GM21367 (cell line): ENCODE results near the gene HIPK4.
"Not testable (repeated sequence)": the region's sequence is repeated elsewhere in the genome, so short reads cannot be mapped to it uniquely, and the experiment has no call there.

Experiments
- ATAC-seq: cut with Tn5 transposase; IDR thresholded peaks from one replicate; pipeline ENCODE4 v1.9.1; 2021; ENCODE audit not compliant: unreplicated experiment

The HIPK4 gene

DNA sequence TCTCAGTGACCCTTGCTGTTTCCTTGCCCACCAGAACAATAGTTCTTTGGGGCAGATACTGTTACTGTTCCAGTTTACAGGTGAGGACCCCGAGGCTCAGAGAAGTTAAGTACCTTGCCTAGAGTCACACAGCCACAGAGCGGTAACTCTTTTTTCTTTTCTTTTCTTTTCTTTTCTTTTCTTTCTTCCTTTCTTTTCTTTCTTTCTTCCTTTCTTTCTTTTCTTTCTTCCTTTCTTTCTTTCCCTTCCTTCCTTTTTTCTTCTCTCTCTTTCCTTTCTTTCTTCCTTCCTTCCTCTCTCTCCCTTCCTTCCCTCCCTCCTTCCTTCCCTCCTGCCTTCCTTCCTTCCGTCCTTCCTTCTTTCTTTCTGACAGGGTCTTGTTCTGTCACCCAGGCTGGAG lies 28.1 kb upstream of the HIPK4 start:
- no peak for ATAC-seq

DNA sequence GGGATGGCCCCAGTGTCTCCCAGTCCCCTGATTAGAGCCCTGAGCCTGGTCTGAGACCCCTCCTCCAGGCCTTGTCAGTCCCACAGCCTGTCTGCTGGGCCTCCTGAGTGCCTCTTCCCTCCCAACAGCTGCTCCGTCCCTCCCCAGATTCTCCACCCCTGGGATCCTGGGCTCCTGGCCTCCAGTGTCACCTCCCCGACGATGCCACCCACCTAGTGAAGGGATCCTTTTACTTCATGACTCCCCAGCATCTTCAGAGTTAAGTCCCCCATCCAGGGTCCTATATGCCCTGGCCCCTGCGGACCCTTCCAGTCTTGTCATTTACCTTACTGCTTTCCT lies 27.6 kb upstream of the HIPK4 start:
- no peak for ATAC-seq

DNA sequence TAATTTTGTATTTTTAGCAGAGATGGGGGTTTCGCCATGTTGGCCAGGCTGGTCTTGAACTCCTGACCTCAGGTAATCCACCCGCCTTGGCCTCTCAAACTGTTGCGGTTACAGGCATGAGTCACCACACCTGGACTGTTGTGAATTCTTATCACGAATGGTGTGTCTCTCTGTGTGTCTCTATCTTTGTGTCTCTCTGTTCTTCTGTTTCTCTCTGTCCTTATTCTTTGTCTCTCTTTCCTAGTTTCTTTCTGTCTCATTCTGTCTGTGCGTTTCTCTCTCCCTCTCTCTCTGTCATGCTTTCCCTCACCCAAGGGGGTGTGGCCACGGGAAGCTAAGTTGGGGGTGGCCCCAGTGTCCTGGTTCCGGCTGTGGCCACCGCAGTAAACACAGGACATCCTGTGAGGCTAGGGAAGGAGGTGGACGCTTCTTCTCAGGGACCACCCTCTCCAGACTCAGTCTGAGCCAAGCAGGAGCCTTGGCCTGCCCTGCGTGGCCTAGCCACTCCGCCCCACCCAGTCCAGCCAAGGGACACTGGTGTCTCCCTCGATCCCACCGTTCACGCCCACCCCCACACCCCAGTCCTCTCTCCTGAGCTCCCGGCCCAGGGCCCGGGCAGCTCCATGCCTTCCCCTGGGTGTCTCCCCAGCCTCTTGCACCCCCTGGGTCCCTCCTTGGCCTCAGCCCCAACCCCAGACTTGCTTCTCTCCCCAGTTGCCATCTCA lies 27.1 kb upstream of the HIPK4 start:
- ATAC-seq = no peak

DNA sequence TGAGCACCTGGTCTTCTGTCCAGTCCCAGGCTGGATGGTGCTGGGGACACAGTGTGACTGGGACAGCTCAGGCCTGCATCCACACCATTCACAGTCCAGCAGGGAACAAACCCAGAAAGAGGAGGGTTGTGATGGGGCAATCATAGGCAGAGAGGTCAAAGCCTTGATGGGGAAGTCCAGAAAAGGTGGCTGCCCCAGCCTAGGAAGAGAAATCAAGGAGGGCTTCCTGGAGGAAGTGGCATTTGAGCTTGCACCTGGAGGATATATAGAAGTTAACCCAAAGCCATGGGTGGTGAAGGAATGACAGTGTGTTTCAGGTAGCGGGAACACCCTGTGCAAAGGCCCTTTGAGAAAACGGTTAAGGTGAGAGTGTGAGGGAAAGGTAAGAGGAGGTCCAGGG lies 25.8 kb upstream of the HIPK4 start:
- ATAC-seq = no peak

DNA sequence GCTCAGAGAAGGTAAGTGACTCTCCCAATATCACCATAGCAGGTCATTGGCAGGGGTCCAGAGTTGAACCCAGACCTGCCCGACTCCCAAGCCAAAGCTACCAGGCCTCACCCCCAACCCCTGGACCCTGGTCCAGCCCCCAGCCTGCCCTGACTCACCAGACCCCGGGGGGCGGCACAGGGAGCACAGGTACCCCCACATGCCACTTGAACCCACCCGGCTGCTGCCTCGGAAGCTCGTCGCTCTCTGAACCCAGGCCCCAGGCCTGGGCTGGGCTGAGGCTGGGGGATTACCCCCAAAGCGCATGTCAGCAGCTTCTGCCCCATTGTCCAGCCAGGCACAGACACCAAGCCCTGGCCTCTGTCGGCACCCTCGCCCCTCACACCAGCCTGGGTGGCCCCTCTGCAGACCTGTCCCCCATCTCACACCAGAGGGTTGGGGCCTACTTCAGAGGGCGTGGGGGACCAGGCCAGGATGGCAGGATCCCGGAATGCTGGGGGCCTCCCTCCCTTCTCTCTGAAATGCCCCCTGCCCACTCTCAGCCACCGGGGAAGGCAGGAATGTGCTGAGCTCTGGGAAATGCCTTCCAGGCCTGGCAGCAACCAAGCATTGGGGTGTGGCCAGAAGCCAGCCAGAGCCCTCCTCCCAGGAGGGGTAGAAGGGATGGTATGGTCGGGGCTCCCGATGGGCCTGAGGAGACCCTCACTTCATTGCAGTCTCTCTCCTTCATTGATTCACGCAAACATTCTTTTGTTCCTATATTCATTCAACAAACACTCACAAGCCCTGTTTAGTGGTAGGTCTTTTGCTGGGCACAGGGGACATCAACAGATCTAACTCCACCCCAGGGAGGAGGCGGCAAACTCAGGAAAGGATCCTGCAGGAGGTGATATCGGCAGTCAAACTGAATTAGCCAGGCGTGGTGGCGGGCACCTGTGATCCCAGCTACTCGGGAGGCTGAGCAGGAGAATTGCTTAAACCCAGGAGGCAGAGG lies 24.9 kb upstream of the HIPK4 start:
- ATAC-seq = no peak

DNA sequence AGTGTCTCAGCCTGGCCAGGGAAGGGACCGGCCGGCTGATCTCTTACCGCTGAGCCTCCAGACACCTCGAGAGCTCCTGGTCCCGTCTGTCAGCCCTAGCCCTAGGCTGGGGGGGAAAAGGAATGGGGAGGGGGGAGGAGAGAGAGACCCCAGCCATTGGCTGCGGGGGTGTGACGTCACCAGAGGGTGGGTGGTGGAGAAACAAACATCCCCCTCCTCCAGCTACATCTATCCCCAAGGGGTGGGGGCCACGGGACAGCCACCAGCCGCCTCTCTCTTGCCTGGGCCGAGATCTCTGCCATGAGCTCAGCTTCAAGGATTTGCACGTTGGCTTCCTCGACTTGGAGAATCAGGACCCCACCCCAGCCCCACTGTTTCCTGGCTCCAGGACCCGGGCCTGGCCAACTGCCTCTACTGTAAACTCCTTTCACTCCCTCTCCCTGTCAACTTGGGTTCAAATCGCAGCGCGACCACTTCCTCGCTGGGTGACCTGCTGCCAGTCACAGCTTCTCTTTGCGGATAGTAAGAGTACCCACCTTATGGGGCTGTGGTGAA lies 23.4 kb upstream of the HIPK4 start, which contains the start of gene PRX:
Gene PRX (minus strand): TSS at position 88 of the 555 bp plus-strand sequence. CDS start 5,446 bp downstream, outside the sequence.
- ATAC-seq = no peak

DNA sequence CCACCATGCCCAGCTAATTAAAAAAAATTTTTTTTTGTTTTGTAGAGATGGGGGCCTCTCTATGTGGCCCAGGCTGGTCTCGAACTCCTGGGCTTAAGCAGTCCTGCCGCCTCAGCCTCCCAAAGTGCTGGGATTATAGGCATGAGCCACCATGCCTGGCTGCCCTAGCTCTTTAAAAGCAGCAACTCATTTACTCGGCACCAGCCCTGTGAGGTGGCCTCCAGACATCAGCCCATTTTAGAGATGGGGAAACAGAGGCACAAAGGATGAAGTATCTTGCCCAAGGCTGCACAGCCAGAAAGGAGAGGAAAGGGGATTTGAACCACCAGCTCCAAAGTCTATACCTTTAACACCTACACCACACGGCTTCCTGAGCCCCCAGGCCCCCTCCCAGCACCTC lies 22.9 kb upstream of the HIPK4 start:
- ATAC-seq = no peak

DNA sequence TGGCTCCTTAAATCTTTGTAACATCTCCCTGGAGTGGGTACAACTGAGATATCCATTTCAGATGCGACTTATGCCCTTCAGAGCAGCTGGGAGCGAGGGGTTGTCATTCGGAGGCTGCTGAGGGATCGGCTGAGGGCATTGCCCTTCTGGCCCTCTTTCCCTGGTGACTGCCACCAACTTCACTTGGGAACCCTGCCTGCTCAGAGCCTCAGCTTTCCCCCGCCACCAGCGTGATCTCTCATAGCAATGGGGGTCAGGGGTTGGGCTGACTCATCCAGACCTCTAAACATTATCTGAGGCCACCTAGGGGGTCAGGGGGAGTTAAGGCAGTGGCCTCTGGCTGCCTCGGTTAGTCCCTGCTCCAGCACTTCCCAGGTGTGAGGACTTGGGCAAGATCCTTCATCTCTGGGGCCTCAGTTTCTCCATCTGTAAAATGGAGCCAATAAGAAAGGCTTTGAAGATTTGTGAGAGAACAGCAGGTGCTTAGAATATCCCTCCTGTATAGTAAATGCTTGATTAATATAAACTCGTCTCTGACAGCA lies 22.0 kb upstream of the HIPK4 start:
- no peak for ATAC-seq

DNA sequence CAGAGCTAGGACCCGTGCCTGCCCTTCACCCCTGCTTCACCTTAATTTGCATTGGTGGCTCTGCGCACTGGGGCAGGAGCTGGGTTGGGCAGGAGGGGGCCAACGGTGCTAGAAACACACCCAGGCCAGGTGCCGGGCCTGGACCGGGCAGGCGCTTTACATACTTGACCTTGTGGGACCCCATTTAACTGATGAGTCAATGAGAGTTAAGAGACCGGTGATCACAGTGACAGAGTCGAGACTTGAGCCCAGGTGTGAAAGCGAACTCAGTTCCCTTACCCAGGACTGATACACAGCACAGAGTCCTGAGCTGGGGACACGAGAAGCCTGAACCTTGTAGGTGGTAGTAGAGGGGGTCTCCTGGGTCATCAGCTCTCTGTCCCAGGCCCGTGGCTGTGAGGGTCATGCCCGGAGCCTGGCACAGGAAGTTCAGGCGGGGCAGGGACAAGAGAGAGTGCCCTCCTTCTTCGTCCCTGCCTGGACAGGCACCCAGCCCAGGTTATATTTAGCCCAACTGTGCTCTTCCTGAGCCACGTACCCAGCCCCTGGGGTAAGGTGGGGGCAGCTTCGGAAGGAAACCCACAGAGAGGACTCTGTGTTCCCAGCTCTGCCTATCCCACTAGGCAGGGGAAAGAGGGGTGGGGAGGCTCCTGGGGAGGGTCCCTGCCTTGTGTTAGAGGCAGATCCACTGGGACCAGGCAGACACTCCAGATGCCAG lies 21.3 kb upstream of the HIPK4 start:
- ATAC-seq = no peak

DNA sequence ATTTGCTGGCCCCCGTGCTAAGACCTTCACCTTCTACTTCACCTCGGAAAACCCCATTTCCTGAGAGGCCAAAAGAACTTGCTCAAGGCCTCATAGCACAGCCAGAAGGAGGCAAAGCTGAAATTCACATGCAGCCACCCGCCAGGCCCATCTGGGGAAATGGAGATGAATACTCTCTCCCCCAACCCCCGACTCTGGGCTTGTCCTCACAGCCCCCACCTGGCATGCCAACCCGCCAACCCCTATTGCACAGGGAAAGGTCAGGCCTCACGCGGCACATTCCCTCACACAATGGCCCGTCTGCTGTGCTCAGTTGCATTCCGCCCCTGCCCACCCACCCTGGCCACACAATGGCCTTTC lies 20.0 kb upstream of the HIPK4 start:
- no peak for ATAC-seq

DNA sequence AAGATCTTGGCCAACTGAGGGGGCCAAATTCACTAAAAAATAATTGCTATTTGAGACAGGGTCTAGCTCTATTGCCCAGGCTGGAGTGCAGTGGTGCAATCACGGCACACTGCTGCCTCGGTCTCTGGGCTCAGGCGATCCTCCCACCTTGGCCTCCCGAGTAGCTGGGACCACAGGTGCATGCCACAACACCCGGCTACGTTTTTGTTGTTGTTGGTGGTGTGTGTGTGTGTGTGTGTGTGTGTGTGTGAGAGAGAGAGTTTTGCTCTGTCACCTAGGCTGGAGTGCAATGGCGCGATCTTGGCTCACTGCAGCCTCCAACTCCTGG lies 18.6 kb upstream of the HIPK4 start:
- ATAC-seq = not testable (repeated sequence)

DNA sequence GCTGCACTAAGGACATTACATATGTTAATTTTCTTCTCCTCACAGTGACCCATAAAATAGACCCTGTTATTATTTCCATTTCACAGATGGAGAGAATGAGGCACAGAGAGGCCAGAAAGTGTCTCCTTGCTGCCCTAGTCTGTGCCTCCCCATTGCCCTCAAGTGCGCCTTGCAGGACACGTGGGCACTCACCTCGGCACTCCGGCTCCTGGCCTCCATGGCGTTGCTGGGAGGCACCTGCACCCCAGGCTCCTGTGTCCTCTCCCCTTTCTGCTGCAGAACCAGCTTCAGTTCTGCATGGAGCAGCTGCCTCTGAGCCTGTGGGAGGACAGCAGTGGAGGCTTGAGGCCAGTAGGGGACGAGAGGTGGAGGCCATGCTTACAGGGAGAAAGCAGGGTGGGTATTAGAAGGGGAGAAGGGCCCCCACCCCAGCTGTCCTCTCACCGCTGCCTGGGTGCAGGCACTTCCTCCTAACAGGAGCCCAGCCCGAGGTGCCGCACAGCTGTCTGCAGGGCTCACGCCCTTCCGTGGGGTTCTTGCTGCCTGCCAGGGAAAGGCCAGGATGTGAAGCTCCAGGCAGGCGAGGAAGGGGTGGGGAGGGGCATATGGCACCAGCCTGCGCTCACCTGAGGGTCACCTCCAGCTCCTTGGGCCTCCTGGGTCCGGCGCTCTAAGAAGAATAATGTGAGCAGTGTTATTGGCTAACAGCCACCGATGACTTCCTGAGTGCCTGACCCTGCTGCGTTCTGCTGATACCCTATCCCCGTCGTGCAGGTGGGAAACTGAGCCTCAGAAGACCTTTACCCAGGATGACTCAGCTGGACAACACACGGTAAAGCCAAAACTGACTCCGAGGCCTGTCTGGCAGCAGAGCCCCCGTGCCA lies 18.0 kb upstream of the HIPK4 start:
- no peak for ATAC-seq

DNA sequence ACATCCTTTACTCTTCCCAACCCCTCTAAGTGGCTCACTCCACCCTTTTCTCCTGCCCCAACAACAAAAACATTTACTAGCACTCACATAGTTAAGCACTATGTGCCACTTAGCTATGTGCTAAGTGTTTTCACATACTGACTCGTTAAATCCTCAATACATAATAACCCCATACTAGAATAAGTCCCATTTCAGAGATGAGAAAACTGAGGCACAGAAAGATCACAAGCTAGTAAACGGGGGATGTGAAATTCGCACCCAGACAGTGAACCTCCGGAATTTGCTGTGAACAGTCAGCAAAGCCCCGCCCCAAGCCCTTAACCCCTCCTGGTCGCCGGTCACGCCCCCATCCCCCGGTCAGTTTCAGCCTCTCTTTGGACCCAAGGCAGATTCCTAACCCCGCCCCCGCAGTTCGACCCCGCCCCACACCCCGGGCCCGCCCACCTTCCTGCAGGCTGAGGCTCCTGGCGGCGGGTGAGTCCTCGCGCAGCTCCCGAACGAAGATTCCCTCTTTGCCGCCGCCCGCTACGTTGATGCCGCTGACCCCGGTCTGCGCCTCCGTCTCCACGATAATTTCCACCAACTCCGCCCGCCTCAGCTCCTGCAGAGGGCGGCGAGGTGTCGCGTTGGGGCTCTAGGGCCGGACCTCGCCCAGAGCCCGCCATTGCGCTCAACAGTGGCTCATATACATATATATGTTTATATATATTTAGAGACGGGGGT lies 13.4 kb upstream of the HIPK4 start:
- no peak for ATAC-seq

DNA sequence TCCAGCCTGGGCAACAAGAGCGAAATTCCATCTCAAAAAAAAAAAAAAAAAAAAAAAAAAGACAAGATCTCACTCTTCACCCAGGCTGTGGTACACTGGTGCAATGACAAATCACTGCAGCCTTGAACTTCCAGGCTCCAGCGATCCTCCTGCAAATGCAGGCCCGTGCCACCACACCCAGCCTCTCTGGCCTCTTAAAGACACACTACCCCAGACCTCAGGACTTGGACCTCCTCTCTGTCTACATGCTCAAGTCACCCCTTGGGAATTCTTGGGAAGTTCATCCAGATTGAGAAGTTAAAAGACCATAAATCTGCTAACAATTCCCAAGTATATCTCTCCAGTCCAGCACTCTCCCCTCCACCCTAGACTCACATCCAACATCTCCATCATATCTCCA lies 10.6 kb upstream of the HIPK4 start:
- ATAC-seq = no peak

DNA sequence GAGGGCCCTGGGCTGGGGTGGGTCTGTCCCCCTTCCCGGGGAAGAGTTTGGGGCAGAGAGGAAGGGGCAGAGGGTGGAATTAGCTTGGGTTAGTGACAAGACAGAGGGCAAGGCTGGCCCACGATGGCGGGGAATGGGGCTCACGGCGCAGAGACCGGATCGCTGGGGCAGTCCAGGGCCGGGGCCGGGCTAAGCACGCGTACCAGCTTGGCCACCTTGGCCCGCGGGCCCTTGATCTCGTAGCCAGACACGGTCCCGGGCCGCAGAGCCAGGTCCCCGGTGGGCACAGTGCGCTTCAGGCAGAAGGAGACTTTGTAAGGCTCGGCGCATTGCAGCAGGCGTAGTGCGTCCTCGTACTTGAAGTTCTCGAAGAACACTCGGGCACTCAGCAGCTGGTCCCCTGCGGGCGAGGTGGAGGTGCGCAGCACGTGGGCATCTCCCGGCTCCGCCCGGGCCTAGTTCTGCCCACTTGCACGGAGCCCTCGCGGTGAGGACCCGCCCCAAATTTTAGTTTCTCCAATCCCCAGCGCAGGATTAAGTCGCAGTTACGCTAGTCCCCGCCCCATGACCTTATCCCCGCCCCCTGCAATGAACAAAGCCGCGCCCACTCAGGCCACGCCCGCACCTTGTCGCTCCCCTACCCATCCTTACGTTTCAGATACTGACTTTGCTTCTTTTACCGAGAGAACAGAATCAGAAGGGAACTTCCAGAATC lies 8.6 kb upstream of the HIPK4 start:
- no peak for ATAC-seq

DNA sequence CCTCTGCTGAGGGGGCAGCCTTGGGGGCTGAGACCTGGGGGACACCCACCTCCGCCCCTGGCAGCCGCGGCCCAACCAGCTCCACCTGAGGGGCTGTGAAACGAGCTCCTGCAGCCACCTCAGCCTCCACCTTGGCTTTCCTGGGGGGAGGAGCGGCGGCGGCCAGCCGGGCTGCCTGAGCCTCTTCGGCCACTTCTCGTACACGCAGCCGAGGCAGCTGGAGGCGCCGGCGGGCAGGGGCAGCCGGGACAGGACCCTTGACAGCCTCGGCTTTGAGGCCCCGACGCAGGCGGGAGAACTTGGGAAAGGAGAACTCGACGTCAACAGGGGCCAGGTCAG lies 7.6 kb upstream of the HIPK4 start:
- no peak for ATAC-seq

DNA sequence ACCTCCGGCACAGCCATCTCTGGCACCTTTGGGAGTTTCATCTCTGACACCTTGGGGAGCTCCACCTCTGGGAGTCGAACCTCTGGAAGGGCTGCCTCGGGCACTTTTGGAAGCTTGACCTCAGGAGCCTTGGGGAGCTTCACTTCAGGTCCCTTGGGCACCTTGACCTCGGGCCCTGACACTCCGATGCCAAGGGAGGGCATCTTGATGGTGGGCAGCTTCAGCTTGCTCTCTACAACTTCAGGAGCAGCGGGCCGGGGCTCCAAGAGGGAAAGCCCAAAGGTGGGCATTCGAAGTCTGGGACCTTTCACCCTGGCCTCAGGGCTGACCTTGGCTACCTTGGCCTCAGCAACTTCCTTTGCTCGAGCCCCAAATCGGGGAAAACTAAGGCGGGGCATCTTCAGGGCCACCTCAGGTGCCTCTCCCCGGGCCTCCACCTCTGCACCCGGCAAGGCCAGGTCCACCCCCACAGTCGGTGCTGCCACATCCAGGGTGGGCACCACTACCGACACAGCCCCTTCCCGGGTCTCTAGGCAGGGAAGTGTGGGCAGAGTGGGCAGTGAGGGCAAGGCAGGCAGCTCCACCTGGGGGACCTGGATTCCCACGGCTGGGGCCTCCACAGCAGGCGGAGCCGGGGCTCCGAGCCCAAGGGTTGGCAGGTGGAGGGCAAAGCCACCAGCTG lies 7.0 kb upstream of the HIPK4 start:
- no peak for ATAC-seq

DNA sequence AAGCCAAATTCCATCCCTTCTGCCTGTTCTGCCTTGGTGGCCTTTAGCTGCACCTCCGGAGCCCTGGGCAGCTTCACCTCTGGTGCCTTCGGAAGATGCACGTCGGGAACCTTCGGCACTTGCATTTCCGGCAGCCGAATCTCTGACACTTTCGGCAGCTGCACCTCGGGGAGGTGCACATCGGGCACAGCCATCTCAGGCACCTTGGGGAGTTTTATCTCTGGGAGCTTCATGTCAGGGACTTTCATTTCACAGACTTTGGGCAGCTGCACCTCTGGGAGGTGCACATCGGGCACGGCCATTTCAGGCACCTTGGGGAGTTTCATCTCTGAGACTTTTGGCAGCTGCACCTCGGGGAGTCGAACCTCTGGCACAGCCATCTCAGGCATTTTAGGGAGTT lies 6.0 kb upstream of the HIPK4 start:
- no peak for ATAC-seq

DNA sequence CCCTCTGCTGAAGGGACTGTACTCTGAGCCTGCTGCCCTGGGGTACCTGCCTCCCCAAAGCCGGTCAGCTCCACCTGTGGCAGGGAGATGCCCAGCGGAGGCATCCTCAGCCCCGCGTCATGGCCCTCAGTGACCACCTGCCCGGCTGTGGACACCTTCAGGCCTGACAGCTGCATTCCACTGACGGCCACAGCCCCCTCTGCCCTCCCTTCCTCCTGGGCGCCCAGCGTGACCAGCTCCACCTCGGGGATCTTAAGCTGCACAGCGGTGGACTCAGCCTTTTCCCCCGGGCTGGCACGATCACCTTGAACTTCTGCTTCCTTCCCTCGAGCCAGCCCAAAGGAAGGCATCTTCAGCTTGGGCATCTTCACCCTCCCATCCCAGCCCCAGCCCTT lies 4.8 kb upstream of the HIPK4 start:
- ATAC-seq = no peak
